Ishikawa (cell line): Measurements from ENCODE around the gene OR6J1.

Source experiments
- CREB1 ChIP-seq: IDR thresholded peaks from 2 replicates; pipeline ENCODE4 v1.6.1; 2012; ENCODE audit warnings: low read depth
- EGR1 ChIP-seq: IDR thresholded peaks from 2 replicates; pipeline ENCODE4 v1.6.1; 2012
- EP300 ChIP-seq: IDR thresholded peaks from 2 replicates; pipeline ENCODE4 v1.6.1; 2012; ENCODE audit warnings: borderline replicate concordance
- FOXM1 ChIP-seq: IDR thresholded peaks from 2 replicates; pipeline ENCODE4 v1.6.1; 2012; ENCODE audit warnings: low read depth, borderline replicate concordance
- NFIC ChIP-seq: IDR thresholded peaks from 2 replicates; pipeline ENCODE4 v1.6.1; 2012
- RAD21 ChIP-seq: IDR thresholded peaks from 2 replicates; pipeline ENCODE4 v1.6.1; 2012; ENCODE audit warnings: low read depth
- TAF1 ChIP-seq: IDR thresholded peaks from 2 replicates; pipeline ENCODE4 v1.6.1; 2012; ENCODE audit warnings: low read depth, mild to moderate bottlenecking
- TCF12 ChIP-seq: IDR thresholded peaks from 2 replicates; pipeline ENCODE4 v1.6.1; 2012; ENCODE audit warnings: low read depth
- TEAD4 ChIP-seq: IDR thresholded peaks from 2 replicates; pipeline ENCODE4 v1.6.1; 2012
- TF ChIP-seq, protein P1 (sequence below): IDR thresholded peaks from 2 replicates; pipeline ENCODE4 v1.6.1; 2012; ENCODE audit warnings: low read depth, mild to moderate bottlenecking
- TF ChIP-seq, protein P2 (sequence below): IDR thresholded peaks from 2 replicates; pipeline ENCODE4 v1.6.1; 2012
- TF ChIP-seq, protein P3 (sequence below): IDR thresholded peaks from 2 replicates; pipeline ENCODE4 v1.6.1; 2012

- TF ChIP-seq EP300 (no peak), TAF1 (no peak), EGR1 (no peak), FOXM1 (no peak), NFIC (no peak), CREB1 (no peak), RAD21 (no peak), TEAD4 (no peak), TCF12 (no peak)
- TF ChIP-seq, protein P1, sequence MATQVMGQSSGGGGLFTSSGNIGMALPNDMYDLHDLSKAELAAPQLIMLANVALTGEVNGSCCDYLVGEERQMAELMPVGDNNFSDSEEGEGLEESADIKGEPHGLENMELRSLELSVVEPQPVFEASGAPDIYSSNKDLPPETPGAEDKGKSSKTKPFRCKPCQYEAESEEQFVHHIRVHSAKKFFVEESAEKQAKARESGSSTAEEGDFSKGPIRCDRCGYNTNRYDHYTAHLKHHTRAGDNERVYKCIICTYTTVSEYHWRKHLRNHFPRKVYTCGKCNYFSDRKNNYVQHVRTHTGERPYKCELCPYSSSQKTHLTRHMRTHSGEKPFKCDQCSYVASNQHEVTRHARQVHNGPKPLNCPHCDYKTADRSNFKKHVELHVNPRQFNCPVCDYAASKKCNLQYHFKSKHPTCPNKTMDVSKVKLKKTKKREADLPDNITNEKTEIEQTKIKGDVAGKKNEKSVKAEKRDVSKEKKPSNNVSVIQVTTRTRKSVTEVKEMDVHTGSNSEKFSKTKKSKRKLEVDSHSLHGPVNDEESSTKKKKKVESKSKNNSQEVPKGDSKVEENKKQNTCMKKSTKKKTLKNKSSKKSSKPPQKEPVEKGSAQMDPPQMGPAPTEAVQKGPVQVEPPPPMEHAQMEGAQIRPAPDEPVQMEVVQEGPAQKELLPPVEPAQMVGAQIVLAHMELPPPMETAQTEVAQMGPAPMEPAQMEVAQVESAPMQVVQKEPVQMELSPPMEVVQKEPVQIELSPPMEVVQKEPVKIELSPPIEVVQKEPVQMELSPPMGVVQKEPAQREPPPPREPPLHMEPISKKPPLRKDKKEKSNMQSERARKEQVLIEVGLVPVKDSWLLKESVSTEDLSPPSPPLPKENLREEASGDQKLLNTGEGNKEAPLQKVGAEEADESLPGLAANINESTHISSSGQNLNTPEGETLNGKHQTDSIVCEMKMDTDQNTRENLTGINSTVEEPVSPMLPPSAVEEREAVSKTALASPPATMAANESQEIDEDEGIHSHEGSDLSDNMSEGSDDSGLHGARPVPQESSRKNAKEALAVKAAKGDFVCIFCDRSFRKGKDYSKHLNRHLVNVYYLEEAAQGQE = no peak
- TF ChIP-seq, protein P2, sequence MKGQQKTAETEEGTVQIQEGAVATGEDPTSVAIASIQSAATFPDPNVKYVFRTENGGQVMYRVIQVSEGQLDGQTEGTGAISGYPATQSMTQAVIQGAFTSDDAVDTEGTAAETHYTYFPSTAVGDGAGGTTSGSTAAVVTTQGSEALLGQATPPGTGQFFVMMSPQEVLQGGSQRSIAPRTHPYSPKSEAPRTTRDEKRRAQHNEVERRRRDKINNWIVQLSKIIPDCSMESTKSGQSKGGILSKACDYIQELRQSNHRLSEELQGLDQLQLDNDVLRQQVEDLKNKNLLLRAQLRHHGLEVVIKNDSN = no peak
- TF ChIP-seq, protein P3, sequence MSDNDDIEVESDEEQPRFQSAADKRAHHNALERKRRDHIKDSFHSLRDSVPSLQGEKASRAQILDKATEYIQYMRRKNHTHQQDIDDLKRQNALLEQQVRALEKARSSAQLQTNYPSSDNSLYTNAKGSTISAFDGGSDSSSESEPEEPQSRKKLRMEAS = no peak
Observed at GRCh38 chr14:22640192-22640591, 4.0 kb downstream of the OR6J1 start.
